AG09309 (cell line): ENCODE results near the gene TMEM135.

Experiments used
- DNase-seq: peaks from one replicate; pipeline ENCODE4 v3.0.0-alpha.2; 2010; ENCODE audit warnings: low read depth
- H3K4me3 ChIP-seq: 2 replicates; pipeline ENCODE4 v1.5.1; 2011; ENCODE audit warnings: mild to moderate bottlenecking, low read depth, low read length, moderate library complexity; ENCODE audit not compliant: control insufficient read depth
- CTCF ChIP-seq: IDR thresholded peaks from 2 replicates; pipeline ENCODE4 v1.5.1; 2011; ENCODE audit warnings: mild to moderate bottlenecking, low read depth, low read length, inconsistent platforms; ENCODE audit not compliant: insufficient read depth, control insufficient read depth; ENCODE audit errors: missing control alignments

The TMEM135 gene

DNA sequence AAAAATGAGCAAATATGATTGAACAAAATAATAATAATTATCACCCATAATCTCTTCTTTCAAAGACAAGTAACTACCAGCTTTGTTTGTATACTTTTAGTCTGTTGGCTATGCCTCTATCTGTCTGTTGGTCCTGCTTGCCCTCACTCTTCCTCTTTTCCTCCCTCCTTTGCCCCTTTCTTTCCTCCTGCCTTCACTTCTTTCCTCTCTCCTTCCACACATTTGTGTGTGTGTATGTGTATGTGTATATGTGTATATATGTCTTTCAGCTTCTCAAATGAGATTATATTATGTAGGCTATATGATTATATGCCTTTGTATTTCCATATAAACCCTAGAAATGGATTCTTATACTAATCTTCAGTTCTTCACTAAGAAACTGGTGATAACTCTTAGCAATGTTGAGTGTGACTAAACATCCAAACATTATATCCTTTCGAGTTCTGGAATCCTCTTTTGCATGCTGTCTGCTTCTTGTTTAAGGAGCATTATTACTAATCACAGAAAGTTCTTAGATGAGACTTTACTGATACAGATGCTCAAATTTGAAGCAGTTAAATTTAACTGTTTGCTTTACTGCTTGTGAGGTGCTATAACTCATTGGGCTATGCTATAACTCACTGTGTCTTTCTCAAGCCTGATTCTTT lies 219.1 kb downstream of the TMEM135 start:
- DNase-seq, result no peak
- no peak for TF ChIP-seq CTCF

GRCh38 chr11:87258171-87258833 lies 220.6 kb downstream of the TMEM135 start:
- no peak overlapping the region for H3K4me3 ChIP-seq
- TF ChIP-seq CTCF, result no peak
- no peak for DNase-seq

More for the DNA sequence above, 219.1 kb downstream of the TMEM135 start:
- H3K4me3 ChIP-seq, result no peak overlapping the region

DNA sequence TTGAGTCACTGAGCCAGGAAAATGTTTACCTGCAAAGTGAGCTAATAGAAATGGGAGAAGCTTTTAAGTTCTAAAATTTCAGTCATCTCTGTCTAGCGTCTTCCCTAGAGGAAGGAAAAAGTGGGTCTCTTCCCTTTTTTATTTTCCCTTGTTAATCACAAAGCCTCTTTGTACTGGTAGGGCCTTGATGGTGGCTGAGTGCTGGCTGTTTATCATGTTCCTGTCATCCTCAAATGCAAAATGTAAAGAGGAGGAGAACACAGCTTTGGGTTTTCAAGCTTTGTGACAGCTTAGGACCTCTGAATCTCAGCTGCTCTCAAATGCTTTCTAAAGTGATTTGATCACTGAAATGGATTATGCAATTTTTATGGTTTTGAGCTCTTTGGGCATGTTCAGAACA lies 222.0 kb downstream of the TMEM135 start:
- no peak for TF ChIP-seq CTCF
- DNase-seq, result no peak
- no peak overlapping the region for H3K4me3 ChIP-seq

- no peak overlapping the region for H3K4me3 ChIP-seq
- no peak for TF ChIP-seq CTCF
- DNase-seq, result no peak
These were observed 223.1 kb downstream of the TMEM135 start for GRCh38 chr11:87260811-87261210.

GRCh38 chr11:87263264-87263838 lies 225.6 kb downstream of the TMEM135 start:
- no peak for DNase-seq
- no peak overlapping the region for H3K4me3 ChIP-seq
- no peak for TF ChIP-seq CTCF

- no peak overlapping the region for H3K4me3 ChIP-seq
- no peak for TF ChIP-seq CTCF
- no peak for DNase-seq
These were observed 226.2 kb downstream of the TMEM135 start for GRCh38 chr11:87263979-87264378.
